Ovary (tissue), 9 donors: ENCODE measurements around the gene PPME1. TPM values are rescaled to one million over a fixed set of nuclear protein-coding genes. Genes with fewer than 3 reads are reported as not detected.

Experiments
- DNase-seq, 5 donors: peaks; one replicate each; pipeline ENCODE4 v3.0.0-alpha.2; 2019 to 2020
- H3K27ac ChIP-seq, 2 donors: fragments of 200-600 bp; one replicate each; pipeline versions ENCODE4 v1.5.1 to v1.8.0; 2019 to 2022
- H3K27me3 ChIP-seq: fragments of 200-600 bp; one replicate; pipeline ENCODE4 v1.8.0; 2022
- H3K36me3 ChIP-seq: fragments of 200-600 bp; sonication (generic); one replicate; pipeline ENCODE4 v1.5.1; 2019
- H3K4me1 ChIP-seq: one replicate; pipeline ENCODE4 v1.8.1; 2013; ENCODE audit warnings: mild to moderate bottlenecking, moderate library complexity; ENCODE audit not compliant: insufficient read depth
- H3K4me3 ChIP-seq: fragments of 200-600 bp; sonication (generic); one replicate; pipeline ENCODE4 v1.5.1; 2017
- H3K9me3 ChIP-seq, 2 donors: fragments of 200-600 bp in 1 of 2; sonication (generic) in 1 of 2; one replicate each; pipeline versions ENCODE4 v1.5.1 to v1.8.1; 2013 to 2019; ENCODE audit warnings: mild to moderate bottlenecking in 1 of 2, moderate library complexity in 1 of 2
- EP300 ChIP-seq: sonication (generic); formaldehyde crosslinking; IDR thresholded peaks from one replicate; pipeline ENCODE4 v1.6.1; 2017; ENCODE audit warnings: antibody characterized with exemption
- POLR2A ChIP-seq: fragments of 450-650 bp; IDR thresholded peaks from one replicate; pipeline ENCODE4 v1.6.1; 2017; ENCODE audit warnings: antibody characterized with exemption, mild to moderate bottlenecking, moderate library complexity
- WGBS, 3 donors: extraction: QIAGEN DNeasy Blood & Tissue Kit in 1 of 3; methylation state at CpG; one replicate each; pipeline versions ENCODE4 v1.1.5 to v1.1.7; 2013 to 2017; 5-methylcytosine and 5-hydroxymethylcytosine counted together
- intact Hi-C, 4 donors: fragments of 100-400 bp; cut with DNase I; formaldehyde crosslinking; loops; one replicate each; pipeline versions ENCODE4 v1.11.0 to v1.15.1; 2022 to 2023
- polyA plus RNA-seq, 2 donors: library from polyadenylated mRNA; stranded (reverse); fragments of 200-250 nt in 1 of 2; fragments of 350-450 nt in 1 of 2; fragmentation: Illumina TruSeq in 1 of 2; extraction: RNeasy Lipid Tissue Mini Kit (QIAGEN cat#74804) in 1 of 2; gene quantifications; one replicate each; pipeline ENCODE4 v1.2.3, GENCODE V29; 2013 to 2014
- total RNA-seq, 7 donors: library from RNA; depleted of rRNA in 2 of 7; stranded (reverse); fragments of >200 nt in 2 of 7; fragmentation: NEBNext Ultra II Directional in 3 of 7; extraction: Animal tissue kit (Norgen Biotek cat#: 25700) in 3 of 7; gene quantifications; one replicate each; pipeline versions ENCODE4 v1.1.0 to v1.2.4, GENCODE V29; 2016 to 2023
- TF ChIP-seq, protein P1 (sequence below), 3 donors: fragments of 450-650 bp in 2 of 3; fragments of 200-600 bp in 1 of 3; IDR thresholded peaks; one replicate each; pipeline versions ENCODE4 v1.5.1 to v1.8.0; 2016 to 2022; ENCODE audit warnings: antibody characterized with exemption in 3 of 3, mild to moderate bottlenecking in 1 of 3
- donor health status: DM: no; HTN: no; CAD: no; lungs with moderate emphysema.
- donor health status: DM: no; HTN: no; CAD: no.
- donor health status: Bipolar disorder and iron deficiency.
- donor health status: DM: yes; HTN: yes; CAD: no.
- donor health status: DM: no; HTN: no; CAD: no.
- donor health status: DM: yes; HTN: yes; CAD: no.

PPME1 gene
- total and polyA plus RNA-seq, 9 donors, result 19.6 to 42.2 (median 35.8) TPM

DNA sequence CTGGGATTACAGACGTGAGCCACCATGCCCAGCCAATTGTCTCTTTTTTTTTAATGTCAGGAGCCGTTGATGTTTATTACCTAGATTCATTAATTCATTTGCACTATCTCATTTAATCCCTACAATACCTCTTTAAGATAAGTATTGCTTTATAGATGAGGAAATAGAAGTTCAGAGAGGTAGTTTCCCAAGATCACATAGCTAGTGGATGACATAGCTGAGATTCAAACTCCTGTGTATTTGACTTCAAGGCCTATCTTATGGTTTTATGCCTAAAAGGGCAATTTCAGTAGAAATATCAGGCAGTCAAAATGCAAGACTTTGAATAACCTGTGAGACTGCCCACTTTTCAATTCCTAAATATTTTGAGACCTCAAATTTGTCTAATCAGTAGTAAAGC is 66.5 kb downstream of the PPME1 start:
- TF ChIP-seq, protein P1, sequence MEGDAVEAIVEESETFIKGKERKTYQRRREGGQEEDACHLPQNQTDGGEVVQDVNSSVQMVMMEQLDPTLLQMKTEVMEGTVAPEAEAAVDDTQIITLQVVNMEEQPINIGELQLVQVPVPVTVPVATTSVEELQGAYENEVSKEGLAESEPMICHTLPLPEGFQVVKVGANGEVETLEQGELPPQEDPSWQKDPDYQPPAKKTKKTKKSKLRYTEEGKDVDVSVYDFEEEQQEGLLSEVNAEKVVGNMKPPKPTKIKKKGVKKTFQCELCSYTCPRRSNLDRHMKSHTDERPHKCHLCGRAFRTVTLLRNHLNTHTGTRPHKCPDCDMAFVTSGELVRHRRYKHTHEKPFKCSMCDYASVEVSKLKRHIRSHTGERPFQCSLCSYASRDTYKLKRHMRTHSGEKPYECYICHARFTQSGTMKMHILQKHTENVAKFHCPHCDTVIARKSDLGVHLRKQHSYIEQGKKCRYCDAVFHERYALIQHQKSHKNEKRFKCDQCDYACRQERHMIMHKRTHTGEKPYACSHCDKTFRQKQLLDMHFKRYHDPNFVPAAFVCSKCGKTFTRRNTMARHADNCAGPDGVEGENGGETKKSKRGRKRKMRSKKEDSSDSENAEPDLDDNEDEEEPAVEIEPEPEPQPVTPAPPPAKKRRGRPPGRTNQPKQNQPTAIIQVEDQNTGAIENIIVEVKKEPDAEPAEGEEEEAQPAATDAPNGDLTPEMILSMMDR (IDR thresholded peaks at IDR 0.05), result no peak
- TF ChIP-seq EP300, result no peak
- no peak for TF ChIP-seq POLR2A

DNA sequence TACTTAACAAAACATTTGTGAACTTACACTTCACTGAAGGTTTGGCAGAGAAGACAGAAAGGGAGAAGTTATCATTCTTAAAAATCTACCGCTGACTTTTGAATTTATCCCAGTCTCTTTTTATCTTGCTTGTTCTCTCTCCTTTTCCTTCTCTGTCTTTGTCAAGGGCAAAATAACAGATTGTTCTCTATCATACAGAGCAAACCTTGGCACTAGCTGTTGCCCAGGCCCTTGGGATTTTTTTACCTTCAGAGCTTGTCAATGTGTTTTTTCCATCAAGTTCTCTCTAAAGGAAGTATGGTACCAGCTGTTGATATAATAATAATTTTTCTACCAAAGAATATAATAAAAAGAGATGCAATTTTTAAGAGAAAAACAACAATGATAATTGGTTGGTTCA is 67.2 kb downstream of the PPME1 start:
- intact Hi-C loops, result no loop called here
- Histone ChIP-seq H3K4me3 (no peak overlapping the region), H3K27me3 (no peaks in the 10 kb centered on the region), H3K36me3 (no peaks in the 10 kb centered on the region), H3K9me3 (no peaks in the 10 kb centered on the region), H3K27ac (no peak overlapping the region), H3K4me1 (no peaks in the 10 kb centered on the region)
- 21 to 56% (median 33%) methylated on average over 1 of the region's 1 CpG for WGBS, 3 donors
- DNase-seq, result no peak
- TF ChIP-seq POLR2A (no peak), EP300 (no peak)
- TF ChIP-seq, protein P1 (IDR thresholded peaks at IDR 0.05), result no peak

More for the DNA sequence above, 66.5 kb downstream of the PPME1 start:
- 77 to 85% (median 85%) methylated on average over 2 of the region's 2 CpGs for WGBS, 3 donors
- DNase-seq, result no peak
- no peaks in the 10 kb centered on the region for H3K9me3 ChIP-seq
- no peaks in the 10 kb centered on the region for H3K36me3 ChIP-seq
- H3K4me1 ChIP-seq, result no peaks in the 10 kb centered on the region
- no peak overlapping the region for H3K4me3 ChIP-seq
- no peaks in the 10 kb centered on the region for H3K27me3 ChIP-seq
- intact Hi-C loops, result no loop called here
- no peak overlapping the region for H3K27ac ChIP-seq

DNA sequence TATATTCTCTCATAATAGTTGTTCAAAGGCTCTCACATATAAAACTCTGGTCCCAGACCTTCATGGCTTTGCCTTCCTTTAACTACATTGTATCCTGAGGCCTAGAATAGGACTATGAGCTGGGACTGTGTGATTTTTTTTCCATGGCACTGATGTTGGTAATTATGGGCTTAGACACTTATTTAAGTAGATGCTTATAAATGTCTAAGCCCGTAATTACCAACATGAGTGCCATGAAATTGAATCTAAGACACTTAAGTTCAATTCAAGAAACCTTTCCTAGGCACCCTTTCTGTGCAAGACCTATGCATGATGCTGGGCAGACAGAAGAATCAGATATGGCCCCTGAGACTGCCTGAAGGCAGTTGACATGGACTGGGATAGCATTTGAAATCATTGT is 77.4 kb downstream of the PPME1 start:
- Histone ChIP-seq H3K4me1 (no peaks in the 10 kb centered on the region), H3K27me3 (no peaks in the 10 kb centered on the region), H3K9me3 (no peaks in the 10 kb centered on the region), H3K36me3 (no peaks in the 10 kb centered on the region), H3K27ac (no peak overlapping the region), H3K4me3 (no peak overlapping the region)
- no peak for DNase-seq
- 96 to 100% (median 96%) methylated on average over 1 of the region's 1 CpG for WGBS, 3 donors
- TF ChIP-seq EP300, result no peak
- TF ChIP-seq, protein P1 (IDR thresholded peaks at IDR 0.05), result no peak
- TF ChIP-seq POLR2A, result no peak
- intact Hi-C loops, result no loop called here

DNA sequence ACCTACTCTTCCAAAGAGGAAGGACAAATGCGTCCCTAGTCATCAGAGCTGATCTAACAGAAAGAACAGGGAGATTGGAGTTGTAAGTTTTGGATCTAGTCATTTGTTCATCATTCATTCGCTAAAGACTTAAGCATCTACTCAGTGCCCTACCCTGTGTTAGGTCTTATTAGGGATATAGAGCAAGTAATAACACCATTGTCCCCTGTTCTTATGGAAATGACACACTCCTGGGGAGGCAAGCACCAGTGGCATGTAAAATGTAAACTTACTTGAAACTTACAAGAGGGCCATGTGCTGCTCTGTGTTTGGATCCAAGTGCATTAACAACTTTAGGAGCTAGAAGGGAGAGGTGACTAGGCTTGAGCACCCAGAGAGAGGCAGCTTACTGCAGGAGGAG is 78.4 kb downstream of the PPME1 start:
- no peaks in the 10 kb centered on the region for H3K36me3 ChIP-seq
- DNase-seq, result no peak

More for the DNA sequence above, 78.4 kb downstream of the PPME1 start:
- H3K4me3 ChIP-seq, result no peak overlapping the region
- no peaks in the 10 kb centered on the region for H3K9me3 ChIP-seq
- no peaks in the 10 kb centered on the region for H3K4me1 ChIP-seq
- H3K27me3 ChIP-seq, result no peaks in the 10 kb centered on the region
- WGBS, 3 donors, result 91 to 98% (median 95%) methylated on average over 2 of the region's 2 CpGs
- intact Hi-C loops, result no loop called here
- H3K27ac ChIP-seq, result no peak overlapping the region
- TF ChIP-seq, protein P1 (IDR thresholded peaks at IDR 0.05), result no peak
- TF ChIP-seq POLR2A (no peak), EP300 (no peak)
